Fibroblast of the aortic adventitia (primary cell): ENCODE results near the gene PEX19. TPM values are rescaled to one million over a fixed set of nuclear protein-coding genes. Genes with fewer than 3 reads are reported as not detected.

Source experiments
- DNase-seq: peaks from one replicate; pipeline ENCODE4 v3.0.0-alpha.2; 2010; ENCODE audit warnings: low read depth
- H3K4me3 ChIP-seq: 2 replicates; pipeline ENCODE4 v1.5.1; 2011; ENCODE audit warnings: low read depth, mild to moderate bottlenecking, control low read depth, low read length, moderate library complexity
- total RNA-seq: library from RNA; depleted of rRNA; stranded (reverse); fragments of >200 nt; gene quantifications from 2 replicates; pipeline ENCODE4 v1.2.3, GENCODE V29; 2012; ENCODE audit warnings: low replicate concordance
- TF ChIP-seq, protein P1 (sequence below): IDR thresholded peaks from 2 replicates; pipeline ENCODE4 v1.5.1; 2011; ENCODE audit warnings: mild to moderate bottlenecking, low read length, control low read depth, inconsistent platforms; ENCODE audit not compliant: insufficient read depth

PEX19 gene
- total RNA-seq, 1 donor, result 55.1 TPM

DNA sequence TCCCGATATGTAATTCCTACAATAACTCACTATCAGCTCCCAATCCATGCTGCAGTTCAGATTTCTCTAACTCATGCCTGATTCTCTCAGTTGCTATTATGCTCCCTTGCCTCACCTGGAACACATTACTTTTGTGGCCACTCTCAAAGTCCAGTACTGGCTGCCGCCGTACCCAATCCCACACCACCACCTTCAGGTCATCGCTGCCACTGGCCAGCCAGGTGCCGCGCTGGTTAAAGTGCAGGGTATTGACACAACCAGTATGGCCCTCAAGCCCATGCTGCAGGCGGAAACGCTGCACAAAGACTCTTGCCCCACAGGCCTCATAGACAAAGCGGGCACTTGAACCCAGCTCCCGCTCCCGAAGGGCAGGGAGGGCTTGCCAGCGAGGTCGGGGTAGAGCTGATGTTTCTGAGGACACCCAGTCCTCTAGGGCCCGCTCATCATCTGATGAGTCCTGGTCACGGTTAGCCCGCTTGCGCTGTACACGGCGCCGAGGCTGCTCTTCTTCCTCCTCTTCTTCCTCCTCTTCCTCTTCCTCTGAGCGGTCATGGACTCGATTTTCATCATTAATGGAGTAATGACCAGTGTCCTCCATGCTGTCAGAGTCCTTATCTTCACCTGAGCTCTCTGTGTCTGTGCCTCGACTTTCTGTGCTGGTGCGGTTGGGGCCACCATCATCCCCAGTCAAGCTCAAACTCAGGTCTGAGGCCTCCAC lies 45.2 kb downstream of the PEX19 start:
- H3K4me3 ChIP-seq, result no peak overlapping the region
- TF ChIP-seq, protein P1, sequence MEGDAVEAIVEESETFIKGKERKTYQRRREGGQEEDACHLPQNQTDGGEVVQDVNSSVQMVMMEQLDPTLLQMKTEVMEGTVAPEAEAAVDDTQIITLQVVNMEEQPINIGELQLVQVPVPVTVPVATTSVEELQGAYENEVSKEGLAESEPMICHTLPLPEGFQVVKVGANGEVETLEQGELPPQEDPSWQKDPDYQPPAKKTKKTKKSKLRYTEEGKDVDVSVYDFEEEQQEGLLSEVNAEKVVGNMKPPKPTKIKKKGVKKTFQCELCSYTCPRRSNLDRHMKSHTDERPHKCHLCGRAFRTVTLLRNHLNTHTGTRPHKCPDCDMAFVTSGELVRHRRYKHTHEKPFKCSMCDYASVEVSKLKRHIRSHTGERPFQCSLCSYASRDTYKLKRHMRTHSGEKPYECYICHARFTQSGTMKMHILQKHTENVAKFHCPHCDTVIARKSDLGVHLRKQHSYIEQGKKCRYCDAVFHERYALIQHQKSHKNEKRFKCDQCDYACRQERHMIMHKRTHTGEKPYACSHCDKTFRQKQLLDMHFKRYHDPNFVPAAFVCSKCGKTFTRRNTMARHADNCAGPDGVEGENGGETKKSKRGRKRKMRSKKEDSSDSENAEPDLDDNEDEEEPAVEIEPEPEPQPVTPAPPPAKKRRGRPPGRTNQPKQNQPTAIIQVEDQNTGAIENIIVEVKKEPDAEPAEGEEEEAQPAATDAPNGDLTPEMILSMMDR, result no peak
- no peak for DNase-seq

DNA sequence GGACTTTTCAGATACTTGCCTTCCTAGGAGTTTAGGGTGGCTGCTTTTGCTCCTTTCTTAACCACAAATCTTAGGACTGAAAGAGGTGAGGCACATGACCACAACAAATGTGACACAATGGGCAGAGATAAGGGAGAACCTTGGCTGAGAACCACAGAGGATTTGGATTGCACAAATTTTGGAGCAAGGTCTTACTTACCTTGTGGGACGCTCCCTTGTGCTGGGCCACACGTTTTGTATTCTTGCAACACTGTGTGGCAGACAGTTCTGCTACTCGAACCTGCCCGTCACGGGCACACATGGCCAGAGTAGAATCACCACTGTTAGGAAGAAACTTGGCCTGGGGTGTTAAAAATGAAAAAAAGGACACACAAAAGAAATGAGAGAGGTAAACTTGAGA lies 46.5 kb downstream of the PEX19 start:
- TF ChIP-seq, protein P1, result no peak
- peak; percentile 29 for DNase-seq
- no peak overlapping the region for H3K4me3 ChIP-seq

DNA sequence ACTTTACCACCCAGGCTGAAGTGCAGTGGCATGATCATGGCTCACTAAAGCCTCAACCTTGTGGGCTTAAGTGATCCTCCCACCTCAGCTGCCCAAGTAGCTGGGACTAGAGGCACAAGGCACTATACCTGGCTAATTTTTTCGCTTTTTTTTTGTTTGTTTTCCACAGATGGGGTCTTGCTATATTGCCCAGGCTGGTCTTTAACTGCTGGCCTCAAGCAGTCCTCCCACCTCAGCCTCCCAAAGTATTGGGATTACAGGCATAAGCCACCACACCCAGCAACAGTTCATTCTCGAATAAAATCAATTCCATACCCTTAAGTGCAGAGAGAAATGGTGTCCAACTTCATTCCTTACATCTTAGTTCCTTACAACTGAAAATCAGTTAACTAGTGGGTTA lies 47.4 kb downstream of the PEX19 start:
- H3K4me3 ChIP-seq, result no peak overlapping the region
- TF ChIP-seq, protein P1, result no peak
- no peak for DNase-seq

DNA sequence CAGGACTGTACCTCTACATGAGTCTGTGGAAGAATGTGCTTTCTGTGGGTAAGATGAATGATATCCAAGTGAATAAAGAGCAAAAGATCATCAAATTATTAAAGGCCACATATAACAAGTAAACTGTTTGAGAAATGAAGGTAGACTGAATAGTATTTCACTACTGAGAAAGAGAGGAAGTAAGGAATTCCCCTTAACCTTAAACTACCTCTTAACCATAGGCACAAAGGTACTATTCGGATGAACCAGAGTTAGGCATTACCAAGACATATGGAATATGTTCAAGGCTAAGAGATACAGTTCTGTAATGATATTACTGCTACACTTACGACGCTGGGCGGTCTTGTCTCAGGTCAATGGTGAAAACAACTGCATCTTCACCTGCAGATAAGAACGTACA lies 48.1 kb downstream of the PEX19 start:
- no peak for DNase-seq
- TF ChIP-seq, protein P1, result no peak
- no peak overlapping the region for H3K4me3 ChIP-seq

DNA sequence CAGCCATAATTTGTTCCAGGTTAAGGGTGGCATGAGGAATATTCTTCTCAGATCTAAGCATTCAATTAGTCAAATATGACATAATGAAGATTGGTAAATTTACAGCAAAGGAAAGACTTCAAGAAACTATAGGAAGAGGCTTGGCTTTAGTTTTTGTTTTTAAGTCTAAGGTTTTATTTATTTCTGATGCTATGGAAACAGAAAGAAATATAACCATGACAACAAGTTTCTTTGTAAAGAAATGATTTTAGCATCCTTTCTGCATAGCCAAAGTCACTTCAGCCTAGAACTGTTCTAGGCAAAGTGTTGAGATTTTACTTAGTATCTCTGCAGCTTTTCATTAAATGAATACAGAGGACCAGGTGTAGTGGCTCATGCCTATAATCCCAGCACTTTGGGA lies 52.0 kb downstream of the PEX19 start:
- DNase-seq, result no peak
- no peak overlapping the region for H3K4me3 ChIP-seq
- TF ChIP-seq, protein P1, result no peak

DNA sequence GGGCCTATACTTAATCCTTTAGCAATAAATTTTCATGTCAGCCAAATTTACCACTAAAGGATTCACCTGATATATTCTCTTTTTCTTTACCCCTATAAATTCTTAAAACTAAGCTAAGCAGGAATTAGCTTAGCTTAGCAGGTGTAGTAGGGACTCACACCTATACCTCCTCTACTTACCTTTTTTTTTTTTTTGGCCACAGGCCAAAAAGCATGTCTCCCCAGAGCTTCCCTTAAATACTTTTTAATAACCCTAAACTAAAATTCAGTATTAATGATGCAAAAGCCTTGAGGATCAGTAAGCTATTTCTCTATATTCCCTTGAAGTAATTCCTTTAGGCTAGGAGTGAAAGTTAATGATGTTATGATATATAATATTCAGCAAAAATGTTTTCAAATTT lies 56.5 kb downstream of the PEX19 start:
- no peak for DNase-seq
- no peak overlapping the region for H3K4me3 ChIP-seq
- TF ChIP-seq, protein P1, result no peak

DNA sequence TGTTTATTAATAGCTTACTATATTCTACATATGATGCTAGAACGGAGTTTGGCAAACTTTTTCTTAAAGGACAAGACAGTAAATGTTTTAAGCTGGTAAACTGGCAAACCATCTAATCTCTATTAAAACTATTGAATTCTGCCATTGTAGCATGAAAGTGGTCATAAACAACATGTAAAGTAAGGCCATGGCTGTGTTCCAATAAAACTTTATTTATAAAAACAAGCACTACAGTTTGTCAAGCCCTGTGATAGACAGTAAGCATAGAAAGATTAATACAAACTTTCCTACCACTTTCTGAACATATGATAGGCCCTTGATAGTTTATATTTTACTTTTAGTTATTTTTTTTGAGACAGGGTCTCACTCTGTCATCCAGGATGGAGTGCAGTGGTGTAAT lies 57.4 kb downstream of the PEX19 start:
- H3K4me3 ChIP-seq, result no peak overlapping the region
- TF ChIP-seq, protein P1, result no peak
- DNase-seq, result no peak
